D721Med (cell line): ENCODE results near the gene CBLL1.
A peak's percentile ranks its signal among the peaks of the same experiment; 100 is the strongest.

Experiments used
- DNase-seq: peaks from one replicate; pipeline ENCODE4 v3.0.0; 2011; ENCODE audit warnings: low spot score; ENCODE audit not compliant: insufficient read length
- FAIRE-seq: peaks from 2 replicates; lab custom pipeline; 2011; peaks lifted over from hg19 to GRCh38; lab: Jason Lieb, UNC
- CTCF ChIP-seq: IDR thresholded peaks from 2 replicates; pipeline ENCODE4 v1.5.1; 2012; ENCODE audit warnings: mild to moderate bottlenecking, control low read depth; ENCODE audit not compliant: insufficient read depth; ENCODE audit errors: missing control alignments

Gene CBLL1

GRCh38 chr7:107718456-107719193, 25.3 kb upstream of the CBLL1 start:
- FAIRE-seq = no peak
- no peak for DNase-seq
- TF ChIP-seq CTCF = no peak

GRCh38 chr7:107721286-107721685, 22.7 kb upstream of the CBLL1 start:
- no peak for DNase-seq
- no peak for TF ChIP-seq CTCF
- FAIRE-seq = no peak

GRCh38 chr7:107723255-107723654, 20.7 kb upstream of the CBLL1 start:
- DNase-seq (no peak), FAIRE-seq (no peak)
- no peak for TF ChIP-seq CTCF

GRCh38 chr7:107725138-107725740, 18.7 kb upstream of the CBLL1 start:
- FAIRE-seq (peak; percentile 71), DNase-seq (peak; percentile 24)
- TF ChIP-seq CTCF = peak; percentile 72

- TF ChIP-seq CTCF = no peak
- DNase-seq (no peak), FAIRE-seq (no peak)
Measured at GRCh38 chr7:107726356-107727130, 17.4 kb upstream of the CBLL1 start.

GRCh38 chr7:107728276-107728675, 15.7 kb upstream of the CBLL1 start:
- TF ChIP-seq CTCF = no peak
- FAIRE-seq (no peak), DNase-seq (no peak)
